PFSK-1 (cell line): ENCODE data around the gene FBXO27.

Experiments used
- FOXP2 ChIP-seq: optimal IDR thresholded peaks from 2 replicates; pipeline ENCODE3; 2011; ENCODE audit warnings: borderline replicate concordance, control low read depth, inconsistent platforms; ENCODE audit not compliant: insufficient read depth; ENCODE audit errors: extremely low read length, extremely low read depth
- POLR2AphosphoS5 ChIP-seq: IDR thresholded peaks from 2 replicates; pipeline ENCODE4 v1.6.1; 2012; ENCODE audit warnings: low read depth, mild to moderate bottlenecking, control low read depth, low read length, moderate library complexity
- REST ChIP-seq, 2 experiments: IDR thresholded peaks; 2 replicates each; pipeline versions ENCODE4 v1.6.1 to v1.8.0; 2011 to 2012; ENCODE audit warnings: low read depth in 2 of 2, low read length in 2 of 2, control low read depth in 1 of 2, inconsistent platforms in 1 of 2, mild to moderate bottlenecking in 1 of 2, moderate library complexity in 1 of 2; ENCODE audit not compliant: insufficient read depth in 1 of 2
- SIN3A ChIP-seq: IDR thresholded peaks from 2 replicates; pipeline ENCODE4 v1.6.1; 2012; ENCODE audit warnings: mild to moderate bottlenecking, low read length, moderate library complexity, borderline replicate concordance; ENCODE audit not compliant: insufficient read depth
- TAF1 ChIP-seq: IDR thresholded peaks from 2 replicates; pipeline ENCODE4 v1.6.1; 2012; ENCODE audit warnings: low read length, control low read depth, borderline replicate concordance; ENCODE audit not compliant: insufficient read depth

FBXO27 gene

GRCh38 chr19:39021063-39021462 is 11.3 kb downstream of the FBXO27 start:
- TF ChIP-seq REST (IDR thresholded peaks at IDR 0.05; ENCODE audit: insufficient read depth in 1 of 2, low read depth in 2 of 2, low read length in 2 of 2) (no peak), FOXP2 (no peak), POLR2AphosphoS5 (no peak), TAF1 (no peak), SIN3A (no peak)

- no peak for TF ChIP-seq FOXP2
- no peak for TF ChIP-seq SIN3A
- no peak for TF ChIP-seq REST (IDR thresholded peaks at IDR 0.05; ENCODE audit: insufficient read depth in 1 of 2, low read depth in 2 of 2, low read length in 2 of 2)
- TF ChIP-seq TAF1 = no peak
- TF ChIP-seq POLR2AphosphoS5 = no peak
These were observed 14.7 kb downstream of the FBXO27 start for GRCh38 chr19:39017646-39018045.

GRCh38 chr19:39017026-39017425 is 15.3 kb downstream of the FBXO27 start:
- TF ChIP-seq SIN3A (no peak), TAF1 (no peak), REST (IDR thresholded peaks at IDR 0.05; ENCODE audit: insufficient read depth in 1 of 2, low read depth in 2 of 2, low read length in 2 of 2) (no peak), POLR2AphosphoS5 (no peak), FOXP2 (no peak)

GRCh38 chr19:39014037-39014436 is 18.3 kb downstream of the FBXO27 start:
- TF ChIP-seq FOXP2 (no peak), SIN3A (no peak), REST (IDR thresholded peaks at IDR 0.05; ENCODE audit: insufficient read depth in 1 of 2, low read depth in 2 of 2, low read length in 2 of 2) (no peak), POLR2AphosphoS5 (no peak)

- TF ChIP-seq TAF1 (no peak), REST (IDR thresholded peaks at IDR 0.05; ENCODE audit: insufficient read depth in 1 of 2, low read depth in 2 of 2, low read length in 2 of 2) (no peak), POLR2AphosphoS5 (no peak), FOXP2 (no peak), SIN3A (no peak)
These were observed 23.3 kb downstream of the FBXO27 start for GRCh38 chr19:39009001-39009400.
